HepG2 (cell line): ENCODE results near the gene TBXAS1. TPM values are rescaled to one million over a fixed set of nuclear protein-coding genes. Genes with fewer than 3 reads are reported as not detected.

Experiments
- ATAC-seq: fragments of 200-7000 bp; cut with Tn5 transposase; 3 replicates; pipeline ENCODE4 v1.9.1; 2020; ENCODE audit warnings: mild to moderate bottlenecking, moderate library complexity
- BruUV-seq: library from RNA; stranded (reverse); fragments of 400-500 nt; replicated peaks from 2 replicates; lab custom pipeline; 2021; lab: Mats Ljungman, UMichigan
- CTCF ChIA-PET: fragments of 300-600 bp; formaldehyde crosslinking; extraction: SDS; loops from one replicate; lab custom pipeline; 2021; ENCODE audit warnings: low total read pairs, inconsistent platforms, low intra/inter-chr PET ratio; lab: Yijun Ruan, JAX
- POLR2A ChIA-PET: fragments of 350-600 bp; sonication (Branson Sonifier 250); formaldehyde crosslinking; loops from one replicate; lab custom pipeline; 2020; ENCODE audit warnings: antibody characterized with exemption, inconsistent platforms; lab: Yijun Ruan, JAX
- DNase-seq: peaks from one replicate; pipeline ENCODE4 v3.0.0-alpha.2; 2015; ENCODE audit warnings: low spot score
- FAIRE-seq: peaks from 3 replicates; lab custom pipeline; 2011; peaks lifted over from hg19 to GRCh38; lab: Jason Lieb, UNC
- H2AFZ ChIP-seq: one replicate; pipeline ENCODE4 v1.6.1; 2011; ENCODE audit warnings: low read length, inconsistent platforms
- H3K27ac ChIP-seq: fragments of 300-600 bp; 3 replicates; pipeline ENCODE4 v1.8.0; 2011; ENCODE audit warnings: mixed run types, mild to moderate bottlenecking, mixed read lengths, low read length, inconsistent platforms; ENCODE audit not compliant: insufficient read depth; ENCODE audit errors: extremely low read length
- H3K27me3 ChIP-seq, 2 experiments: fragments of 200-600 bp in 1 of 2; 2 replicates in 1 of 2; 3 replicates in 1 of 2; pipeline versions ENCODE4 v1.6.0 to v1.8.0; 2011; ENCODE audit warnings: low read length in 2 of 2, mild to moderate bottlenecking in 2 of 2, moderate library complexity in 2 of 2, inconsistent platforms in 1 of 2; ENCODE audit not compliant: insufficient read depth in 2 of 2, control insufficient read depth in 1 of 2
- H3K36me3 ChIP-seq, 2 experiments: fragments of 200-600 bp in 1 of 2; replicated peaks in 1 of 2; 2 replicates in 1 of 2; 3 replicates in 1 of 2; pipeline versions ENCODE4 v1.5.1 to v1.8.0; 2011; ENCODE audit warnings: low read length in 2 of 2, inconsistent platforms in 1 of 2; ENCODE audit not compliant: insufficient read depth in 2 of 2, control insufficient read depth in 1 of 2
- H3K4me1 ChIP-seq: 2 replicates; pipeline ENCODE4 v1.5.1; 2012; ENCODE audit warnings: low read length, inconsistent platforms; ENCODE audit not compliant: insufficient read depth
- H3K4me2 ChIP-seq: 2 replicates; pipeline ENCODE4 v1.6.0; 2011; ENCODE audit warnings: low read depth, low read length, inconsistent platforms
- H3K4me3 ChIP-seq, 3 experiments: fragments of 200-600 bp in 1 of 3; sonication (generic), shearing (Covaris generic) in 1 of 3; replicated peaks in 1 of 3; 2 replicates each; pipeline ENCODE4 v1.5.1; 2011 to 2016; ENCODE audit warnings: low read length in 3 of 3, inconsistent platforms in 2 of 3, low read depth in 2 of 3, mild to moderate bottlenecking in 2 of 3, control low read depth in 1 of 3, mixed read lengths in 1 of 3; ENCODE audit not compliant: insufficient read depth in 1 of 3
- H3K79me2 ChIP-seq: one replicate; pipeline ENCODE4 v1.6.1; 2011; ENCODE audit warnings: low read length, inconsistent platforms; ENCODE audit not compliant: insufficient read depth
- H3K9ac ChIP-seq: 2 replicates; pipeline ENCODE4 v1.6.0; 2011; ENCODE audit warnings: mild to moderate bottlenecking, low read depth, low read length, inconsistent platforms; ENCODE audit not compliant: insufficient read depth
- H3K9me3 ChIP-seq: 2 replicates; pipeline ENCODE4 v1.5.1; 2012; ENCODE audit warnings: mild to moderate bottlenecking, low read length
- H4K20me1 ChIP-seq: 2 replicates; pipeline ENCODE4 v1.6.0; 2011; ENCODE audit warnings: inconsistent platforms, mild to moderate bottlenecking, low read length, moderate library complexity; ENCODE audit not compliant: insufficient read depth
- ASH2L ChIP-seq: fragments of 300-600, 200-600 bp; sonication (generic); IDR thresholded peaks from 2 replicates; pipeline ENCODE4 v1.7.0; 2017; ENCODE audit warnings: low read depth, mild to moderate bottlenecking, moderate library complexity, mixed read lengths, low read length; ENCODE audit not compliant: insufficient read length
- CCAR2 ChIP-seq: fragments of 200-400 bp; formaldehyde crosslinking; optimal IDR thresholded peaks from 2 replicates; pipeline ENCODE3; 2018; ENCODE audit warnings: low read depth, mild to moderate bottlenecking, low read length, moderate library complexity
- FOSL2 ChIP-seq: sonication (generic); formaldehyde crosslinking; IDR thresholded peaks from 2 replicates; pipeline ENCODE4 v1.4.0; 2020; ENCODE audit warnings: missing genetic modification reagents
- GATAD2A ChIP-seq: IDR thresholded peaks from 2 replicates; pipeline ENCODE4 v1.6.1; 2016
- MAFF ChIP-seq: IDR thresholded peaks from 2 replicates; pipeline ENCODE4 v1.6.1; 2011; ENCODE audit warnings: low read depth, low read length, improper control_type of control experiment
- MAFK ChIP-seq, 2 experiments: IDR thresholded peaks in 1 of 2; conservative IDR thresholded peaks in 1 of 2; 2 replicates each; pipeline ENCODE4 v1.6.1; 2011; ENCODE audit warnings: improper control_type of control experiment in 2 of 2, low read length in 2 of 2
- PITX1 ChIP-seq: sonication (generic); formaldehyde crosslinking; IDR thresholded peaks from 2 replicates; pipeline ENCODE4 v1.5.1; 2020; ENCODE audit warnings: mild to moderate bottlenecking, missing genetic modification reagents
- PPARG ChIP-seq: conservative IDR thresholded peaks from 2 replicates; pipeline ENCODE4 v1.6.1; 2016; ENCODE audit warnings: missing biosample characterization, missing genetic modification reagents
- SMC3 ChIP-seq: IDR thresholded peaks from 2 replicates; pipeline ENCODE4 v1.6.1; 2011; ENCODE audit warnings: low read length, improper control_type of control experiment
- TCF7 ChIP-seq: sonication (generic); IDR thresholded peaks from 2 replicates; pipeline ENCODE4 v1.6.1; 2016; ENCODE audit warnings: antibody characterized with exemption, low read depth
- ZFP36L1 ChIP-seq: sonication (generic); formaldehyde crosslinking; IDR thresholded peaks from 2 replicates; pipeline ENCODE4 v1.8.0; 2022; ENCODE audit warnings: mild to moderate bottlenecking, missing genetic modification reagents, moderate library complexity
- ZNF547 ChIP-seq: sonication (generic); formaldehyde crosslinking; IDR thresholded peaks from 2 replicates; pipeline ENCODE4 v1.5.1; 2020; ENCODE audit warnings: mild to moderate bottlenecking, missing genetic modification reagents
- ZNF672 ChIP-seq: sonication (generic); formaldehyde crosslinking; IDR thresholded peaks from 2 replicates; pipeline ENCODE4 v1.8.1; 2022; ENCODE audit warnings: missing genetic modification reagents
- WGBS: methylation state at CpG from one replicate; pipeline ENCODE4 v1.1.6; 2017; ENCODE audit warnings: low lambda C conversion rate; 5-methylcytosine and 5-hydroxymethylcytosine counted together
- in situ Hi-C: cut with HindIII; loops from 2 replicates; pipeline ENCODE4 v1.10.0; 2017; ENCODE audit warnings: low pct_unique_long_range_greater_than_20kb; ENCODE audit not compliant: extremely low pct_ligation_motif_present
- intact Hi-C: fragments of 100-400 bp; cut with micrococcal nuclease; formaldehyde crosslinking; loops from one replicate; pipeline ENCODE4 v1.10.0; 2022; ENCODE audit not compliant: unreplicated experiment
- polyA plus RNA-seq, 8 experiments: library from polyadenylated mRNA; depleted of rRNA in 3 of 8; stranded (reverse) in 7 of 8; unstranded in 1 of 8; fragments of >200 nt; fragmentation: Illumina TruSeq in 4 of 8; extraction: Trizol in 4 of 8; gene quantifications; 2 replicates each; pipeline versions ENCODE4 v1.2.1 to v1.2.3, GENCODE V29; 2011 to 2016; ENCODE audit warnings: low read depth in 4 of 8, missing spikeins in 1 of 8, mixed read lengths in 1 of 8; ENCODE audit not compliant: insufficient read depth in 1 of 8
- total RNA-seq, 5 experiments: library from RNA; depleted of rRNA; stranded (reverse); fragments of >200 nt; fragmentation: Illumina TruSeq; extraction: Trizol; gene quantifications; 2 replicates each; pipeline ENCODE4 v1.2.3, GENCODE V29; 2016; ENCODE audit warnings: low read depth in 1 of 5
- TF ChIP-seq, protein P1 (sequence below): IDR thresholded peaks from 2 replicates; pipeline ENCODE4 v1.6.1; 2016; ENCODE audit warnings: missing compliant biosample characterization, missing genetic modification reagents, borderline replicate concordance
- TF ChIP-seq, protein P2 (sequence below): sonication (generic); IDR thresholded peaks from 2 replicates; pipeline ENCODE4 v1.6.1; 2016; ENCODE audit warnings: low read depth, borderline replicate concordance

Gene TBXAS1
- total and polyA plus RNA-seq, 2 of the 13 experiments (the other 11 are each of a cell fraction or from before 2014, with no cell fraction given), result 4.0 to 4.9 TPM

DNA sequence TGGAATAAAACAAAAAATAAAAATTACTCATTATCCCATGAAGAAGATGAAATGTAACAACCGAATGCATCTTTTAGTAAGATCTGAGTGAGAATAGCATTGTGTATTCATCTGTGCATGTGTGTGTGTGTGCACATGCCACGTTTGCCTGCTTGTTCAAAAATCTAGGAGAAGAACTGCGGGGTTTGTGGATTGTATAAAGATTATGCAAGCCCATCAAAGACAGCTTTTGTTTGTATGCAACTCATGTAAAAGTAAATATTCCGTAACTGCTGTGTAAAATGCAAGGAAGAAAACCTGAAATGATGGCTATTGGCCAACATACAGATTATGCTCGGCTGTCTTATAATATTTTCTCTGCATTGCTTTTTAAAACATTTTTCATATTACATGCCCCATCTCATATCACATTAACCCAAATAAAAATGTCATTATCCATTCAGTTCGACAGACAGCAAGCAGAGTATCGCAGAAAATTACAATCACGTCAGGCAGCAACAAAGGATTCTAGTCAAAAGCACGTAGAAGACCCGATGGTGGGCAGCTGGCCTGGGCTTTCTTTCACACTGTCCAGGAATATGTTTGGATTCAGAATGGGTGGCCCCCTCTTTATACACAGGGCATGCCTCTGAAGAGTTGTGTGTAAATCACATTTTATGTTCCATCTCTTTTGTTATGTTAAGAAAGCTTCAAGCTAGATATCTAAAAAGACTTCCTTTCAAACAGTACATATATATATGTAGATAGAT, 119.7 kb downstream of the TBXAS1 start (continued):
- TF ChIP-seq, protein P1, sequence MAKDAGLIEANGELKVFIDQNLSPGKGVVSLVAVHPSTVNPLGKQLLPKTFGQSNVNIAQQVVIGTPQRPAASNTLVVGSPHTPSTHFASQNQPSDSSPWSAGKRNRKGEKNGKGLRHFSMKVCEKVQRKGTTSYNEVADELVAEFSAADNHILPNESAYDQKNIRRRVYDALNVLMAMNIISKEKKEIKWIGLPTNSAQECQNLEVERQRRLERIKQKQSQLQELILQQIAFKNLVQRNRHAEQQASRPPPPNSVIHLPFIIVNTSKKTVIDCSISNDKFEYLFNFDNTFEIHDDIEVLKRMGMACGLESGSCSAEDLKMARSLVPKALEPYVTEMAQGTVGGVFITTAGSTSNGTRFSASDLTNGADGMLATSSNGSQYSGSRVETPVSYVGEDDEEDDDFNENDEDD (CRISPR knock-in tag), result no peak
- TF ChIP-seq ZFP36L1 (CRISPR knock-in tag), result no peak
- no peak for TF ChIP-seq CCAR2
- TF ChIP-seq ASH2L, result no peak
- peak; percentile 67; the same call in 1 of the 2 replicates for TF ChIP-seq GATAD2A (CRISPR knock-in tag)
- 0 out of 2 replicates have a peak, but pooled peaks have one; percentile 6 for TF ChIP-seq TCF7
- TF ChIP-seq ZNF547 (CRISPR knock-in tag), result no peak
- TF ChIP-seq SMC3, result no peak
- peak; percentile 49; the same call in 1 of the 2 replicates for TF ChIP-seq FOSL2 (CRISPR knock-in tag)
- TF ChIP-seq, protein P2, sequence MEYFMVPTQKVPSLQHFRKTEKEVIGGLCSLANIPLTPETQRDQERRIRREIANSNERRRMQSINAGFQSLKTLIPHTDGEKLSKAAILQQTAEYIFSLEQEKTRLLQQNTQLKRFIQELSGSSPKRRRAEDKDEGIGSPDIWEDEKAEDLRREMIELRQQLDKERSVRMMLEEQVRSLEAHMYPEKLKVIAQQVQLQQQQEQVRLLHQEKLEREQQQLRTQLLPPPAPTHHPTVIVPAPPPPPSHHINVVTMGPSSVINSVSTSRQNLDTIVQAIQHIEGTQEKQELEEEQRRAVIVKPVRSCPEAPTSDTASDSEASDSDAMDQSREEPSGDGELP, result no peak
- TF ChIP-seq PPARG (CRISPR knock-in tag), result no peak
- TF ChIP-seq ZNF672 (CRISPR knock-in tag), result no peak
- TF ChIP-seq, all 625 proteins: peak for 16

DNA sequence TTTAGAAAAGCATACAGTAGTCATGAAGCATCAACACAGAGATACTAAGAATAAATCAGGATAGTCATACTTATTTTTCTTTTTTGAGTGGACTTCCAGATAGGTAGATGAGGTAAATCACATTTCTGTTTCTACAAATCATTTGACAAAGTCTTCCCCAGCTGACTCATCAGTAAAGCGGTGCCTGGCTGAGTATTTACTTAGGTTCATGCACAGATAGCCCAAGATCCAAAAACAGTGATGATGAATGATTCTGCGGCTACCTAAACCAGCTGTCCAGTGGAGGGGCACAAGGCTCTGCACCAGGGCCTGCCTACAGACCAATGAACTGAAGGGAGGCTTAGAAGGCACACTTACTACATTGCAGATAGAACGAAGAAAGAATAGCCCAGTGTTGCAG, 120.6 kb downstream of the TBXAS1 start:
- H3K4me2 ChIP-seq, result no peak overlapping the region
- ATAC-seq, result no peak
- H4K20me1 ChIP-seq, result 0 out of 2 replicates have a peak, but pooled peaks cover 5% of the 10 kb centered on the region
- no peak overlapping the region for H2AFZ ChIP-seq
- no peaks in the 10 kb centered on the region for H3K9me3 ChIP-seq
- H3K4me1 ChIP-seq, result peaks cover 23% of the 10 kb centered on the region
- in situ Hi-C loops, result no loop called here
- H3K27me3 ChIP-seq, result peaks cover 0 to 7% of the 10 kb centered on the region in 2 experiments; a peak in 3 of 5 replicates
- no peaks in the 10 kb centered on the region for H3K79me2 ChIP-seq
- BruUV-seq, result no TSS peak
- no peak overlapping the region for H3K4me3 ChIP-seq
- intact Hi-C loops, result loop anchor here (2.0 kb wide), 1 partner anchor 21 kb away; no protein-coding TSS in a partner anchor
- no peak overlapping the region for H3K9ac ChIP-seq
- WGBS, result 43% methylated on average over 3 of the region's 3 CpGs
- POLR2A ChIA-PET, result no interaction called here
- CTCF ChIA-PET, result no interaction called here
- no peak for TF ChIP-seq PITX1
- TF ChIP-seq FOSL2 (CRISPR knock-in tag), result 0 out of 2 replicates have a peak, but pooled peaks have one; percentile 47
- TF ChIP-seq MAFF, result peak; percentile 42; the same call in 1 of the 2 replicates
- TF ChIP-seq MAFK (conservative IDR thresholded peaks at IDR 0.05 in 1 of 2, IDR thresholded peaks at IDR 0.05 in 1 of 2; ENCODE audit: low read length in 2 of 2), result peak; percentile 62 to 77
- FAIRE-seq, result no peak
- no peak overlapping the region for H3K27ac ChIP-seq
- no peak for DNase-seq
- no peaks in the 10 kb centered on the region for H3K36me3 ChIP-seq
